ENCODE data around the gene FBXO38.

The FBXO38 gene

GRCh38 chr5:148412124-148412523 is 28.4 kb downstream of the FBXO38 start:
- Histone ChIP-seq H3K27me3 (ENCODE audit: control insufficient read depth in 3 of 3, insufficient read depth in 3 of 3, low read depth in 1 of 3, low read length in 3 of 3) (no peaks in the 10 kb centered on the region), H3K4me3 (ENCODE audit: low read length in 2 of 2) (no peak overlapping the region), H4K91ac (ENCODE audit: low read depth, low read length, poor library complexity) (no peak overlapping the region), H3K36me3 (replicated peaks in 1 of 2; ENCODE audit: control insufficient read depth in 2 of 2, insufficient read depth in 2 of 2, low read length in 2 of 2) (peaks cover 14 to 98% of the 10 kb centered on the region in 2 donors), H3K4me2 (ENCODE audit: insufficient read depth, low read length, poor library complexity, severe bottlenecking) (no peak overlapping the region), H3K23ac (ENCODE audit: low read depth, low read length, poor library complexity) (no peak overlapping the region), H2BK5ac (ENCODE audit: low read length) (no peak overlapping the region), H4K8ac (ENCODE audit: low read depth, low read length) (no peak overlapping the region), H3K79me1 (ENCODE audit: low read depth, low read length) (no peaks in the 10 kb centered on the region), H3K4me1 (ENCODE audit: control insufficient read depth in 2 of 2, insufficient read depth in 1 of 2, low read depth in 1 of 2, low read length in 2 of 2) (no peaks in the 10 kb centered on the region), H2AFZ (ENCODE audit: low read length) (no peak overlapping the region), H2BK12ac (ENCODE audit: low read length) (no peak overlapping the region), H2BK120ac (ENCODE audit: low read depth, low read length) (no peak overlapping the region), H3K9me3 (replicated peaks in 1 of 2; ENCODE audit: control insufficient read depth in 2 of 2, insufficient read depth in 1 of 2, low read depth in 1 of 2, low read length in 2 of 2) (no peaks in the 10 kb centered on the region), H3K27ac (replicated peaks; ENCODE audit: low read length) (no peak overlapping the region), H3K9ac (ENCODE audit: low read depth, low read length, poor library complexity) (no peak overlapping the region), H3K4ac (ENCODE audit: low read length) (no peak overlapping the region), H2BK15ac (ENCODE audit: low read length) (no peak overlapping the region), H2AK5ac (ENCODE audit: low read depth, low read length) (no peak overlapping the region), H3K14ac (ENCODE audit: low read length) (no peak overlapping the region), H3K18ac (ENCODE audit: low read length) (no peak overlapping the region)
- DNase-seq (ENCODE audit: low spot score): no peak
- WGBS, 2 donors (ENCODE audit: extremely low coverage in 2 of 2, insufficient read length in 2 of 2, insufficient replicate concordance in 1 of 2): no CpG with 5 or more reads among the region's 2 CpGs

GRCh38 chr5:148414833-148415232 is 31.1 kb downstream of the FBXO38 start:
- H2BK12ac ChIP-seq (ENCODE audit: low read length): no peak overlapping the region
- no peaks in the 10 kb centered on the region for H3K9me3 ChIP-seq (replicated peaks in 1 of 2; ENCODE audit: control insufficient read depth in 2 of 2, insufficient read depth in 1 of 2, low read depth in 1 of 2, low read length in 2 of 2)
- no peak overlapping the region for H4K91ac ChIP-seq (ENCODE audit: low read depth, low read length, poor library complexity)
- H4K8ac ChIP-seq (ENCODE audit: low read depth, low read length): no peak overlapping the region
- H3K4me3 ChIP-seq (ENCODE audit: low read length in 2 of 2): no peak overlapping the region
- H3K27me3 ChIP-seq (ENCODE audit: control insufficient read depth in 3 of 3, insufficient read depth in 3 of 3, low read depth in 1 of 3, low read length in 3 of 3): no peaks in the 10 kb centered on the region
- no peak overlapping the region for H3K4me2 ChIP-seq (ENCODE audit: insufficient read depth, low read length, poor library complexity, severe bottlenecking)
- H3K4ac ChIP-seq (ENCODE audit: low read length): no peak overlapping the region
- no peak overlapping the region for H2AK5ac ChIP-seq (ENCODE audit: low read depth, low read length)
- no peaks in the 10 kb centered on the region for H3K4me1 ChIP-seq (ENCODE audit: control insufficient read depth in 2 of 2, insufficient read depth in 1 of 2, low read depth in 1 of 2, low read length in 2 of 2)
- no peak overlapping the region for H3K14ac ChIP-seq (ENCODE audit: low read length)
- no peak overlapping the region for H3K18ac ChIP-seq (ENCODE audit: low read length)
- no peak overlapping the region for H3K23ac ChIP-seq (ENCODE audit: low read depth, low read length, poor library complexity)
- peaks cover 17 to 98% of the 10 kb centered on the region in 2 donors for H3K36me3 ChIP-seq (replicated peaks in 1 of 2; ENCODE audit: control insufficient read depth in 2 of 2, insufficient read depth in 2 of 2, low read length in 2 of 2)
- no peak for DNase-seq (ENCODE audit: low spot score)
- H2BK5ac ChIP-seq (ENCODE audit: low read length): no peak overlapping the region
- no CpG with 5 or more reads among the region's 4 CpGs for WGBS, 2 donors (ENCODE audit: extremely low coverage in 2 of 2, insufficient read length in 2 of 2, insufficient replicate concordance in 1 of 2)
- no peaks in the 10 kb centered on the region for H3K79me1 ChIP-seq (ENCODE audit: low read depth, low read length)
- H2BK15ac ChIP-seq (ENCODE audit: low read length): no peak overlapping the region
- H2BK120ac ChIP-seq (ENCODE audit: low read depth, low read length): no peak overlapping the region
- H3K9ac ChIP-seq (ENCODE audit: low read depth, low read length, poor library complexity): no peak overlapping the region
- no peak overlapping the region for H3K27ac ChIP-seq (replicated peaks; ENCODE audit: low read length)
- no peak overlapping the region for H2AFZ ChIP-seq (ENCODE audit: low read length)

- Histone ChIP-seq H2AFZ (ENCODE audit: low read length) (no peak overlapping the region), H3K27ac (replicated peaks; ENCODE audit: low read length) (no peak overlapping the region), H3K79me1 (ENCODE audit: low read depth, low read length) (no peaks in the 10 kb centered on the region), H4K8ac (ENCODE audit: low read depth, low read length) (no peak overlapping the region), H3K36me3 (replicated peaks in 1 of 2; ENCODE audit: control insufficient read depth in 2 of 2, insufficient read depth in 2 of 2, low read length in 2 of 2) (peaks cover 9 to 97% of the 10 kb centered on the region in 2 donors), H3K27me3 (ENCODE audit: control insufficient read depth in 3 of 3, insufficient read depth in 3 of 3, low read depth in 1 of 3, low read length in 3 of 3) (no peaks in the 10 kb centered on the region), H3K9ac (ENCODE audit: low read depth, low read length, poor library complexity) (no peak overlapping the region), H4K91ac (ENCODE audit: low read depth, low read length, poor library complexity) (no peak overlapping the region), H2BK120ac (ENCODE audit: low read depth, low read length) (no peak overlapping the region), H3K23ac (ENCODE audit: low read depth, low read length, poor library complexity) (no peak overlapping the region), H2AK5ac (ENCODE audit: low read depth, low read length) (no peak overlapping the region), H3K4me3 (ENCODE audit: low read length in 2 of 2) (no peak overlapping the region), H3K4me1 (ENCODE audit: control insufficient read depth in 2 of 2, insufficient read depth in 1 of 2, low read depth in 1 of 2, low read length in 2 of 2) (no peaks in the 10 kb centered on the region), H3K18ac (ENCODE audit: low read length) (no peak overlapping the region), H2BK15ac (ENCODE audit: low read length) (no peak overlapping the region), H2BK5ac (ENCODE audit: low read length) (no peak overlapping the region), H3K14ac (ENCODE audit: low read length) (no peak overlapping the region), H3K4me2 (ENCODE audit: insufficient read depth, low read length, poor library complexity, severe bottlenecking) (no peak overlapping the region), H3K4ac (ENCODE audit: low read length) (no peak overlapping the region), H3K9me3 (replicated peaks in 1 of 2; ENCODE audit: control insufficient read depth in 2 of 2, insufficient read depth in 1 of 2, low read depth in 1 of 2, low read length in 2 of 2) (no peaks in the 10 kb centered on the region), H2BK12ac (ENCODE audit: low read length) (no peak overlapping the region)
- DNase-seq (ENCODE audit: low spot score): no peak
- WGBS, 2 donors (ENCODE audit: extremely low coverage in 2 of 2, insufficient read length in 2 of 2, insufficient replicate concordance in 1 of 2): no CpG with 5 or more reads among the region's 1 CpG
These were observed 32.7 kb downstream of the FBXO38 start for GRCh38 chr5:148416416-148416815.

- no peak overlapping the region for H4K8ac ChIP-seq (ENCODE audit: low read depth, low read length)
- no peaks in the 10 kb centered on the region for H3K9me3 ChIP-seq (replicated peaks in 1 of 2; ENCODE audit: control insufficient read depth in 2 of 2, insufficient read depth in 1 of 2, low read depth in 1 of 2, low read length in 2 of 2)
- H3K18ac ChIP-seq (ENCODE audit: low read length): no peak overlapping the region
- H3K4me1 ChIP-seq (ENCODE audit: control insufficient read depth in 2 of 2, insufficient read depth in 1 of 2, low read depth in 1 of 2, low read length in 2 of 2): no peaks in the 10 kb centered on the region
- H3K4ac ChIP-seq (ENCODE audit: low read length): no peak overlapping the region
- no peak overlapping the region for H3K23ac ChIP-seq (ENCODE audit: low read depth, low read length, poor library complexity)
- H2AK5ac ChIP-seq (ENCODE audit: low read depth, low read length): no peak overlapping the region
- no peak overlapping the region for H3K4me2 ChIP-seq (ENCODE audit: insufficient read depth, low read length, poor library complexity, severe bottlenecking)
- H2BK12ac ChIP-seq (ENCODE audit: low read length): no peak overlapping the region
- H3K27ac ChIP-seq (replicated peaks; ENCODE audit: low read length): no peak overlapping the region
- no peak overlapping the region for H2BK5ac ChIP-seq (ENCODE audit: low read length)
- H2BK15ac ChIP-seq (ENCODE audit: low read length): no peak overlapping the region
- H3K9ac ChIP-seq (ENCODE audit: low read depth, low read length, poor library complexity): no peak overlapping the region
- H4K91ac ChIP-seq (ENCODE audit: low read depth, low read length, poor library complexity): no peak overlapping the region
- no peak for DNase-seq (ENCODE audit: low spot score)
- H2BK120ac ChIP-seq (ENCODE audit: low read depth, low read length): no peak overlapping the region
- H3K27me3 ChIP-seq (ENCODE audit: control insufficient read depth in 3 of 3, insufficient read depth in 3 of 3, low read depth in 1 of 3, low read length in 3 of 3): no peaks in the 10 kb centered on the region
- no peak overlapping the region for H3K4me3 ChIP-seq (ENCODE audit: low read length in 2 of 2)
- peaks cover 9 to 96% of the 10 kb centered on the region in 2 donors for H3K36me3 ChIP-seq (replicated peaks in 1 of 2; ENCODE audit: control insufficient read depth in 2 of 2, insufficient read depth in 2 of 2, low read length in 2 of 2)
- no peak overlapping the region for H2AFZ ChIP-seq (ENCODE audit: low read length)
- no peaks in the 10 kb centered on the region for H3K79me1 ChIP-seq (ENCODE audit: low read depth, low read length)
- H3K14ac ChIP-seq (ENCODE audit: low read length): no peak overlapping the region
- 100% methylated on average over 1 of the region's 7 CpGs; no CpG with 5 or more reads in 1 of the 2 donors for WGBS, 2 donors (ENCODE audit: extremely low coverage in 2 of 2, insufficient read length in 2 of 2, insufficient replicate concordance in 1 of 2)
These were observed 33.2 kb downstream of the FBXO38 start for GRCh38 chr5:148416921-148417320.

Data from neuronal stem cell (in vitro differentiated cells).